SIG-M5 (cell line): ENCODE data around the gene HNRNPH1.

ENCODE experiments used
- DNase-seq: peaks from one replicate; lab custom pipeline; 2025; lab: John Stamatoyannopoulos, UW

The HNRNPH1 gene

DNA sequence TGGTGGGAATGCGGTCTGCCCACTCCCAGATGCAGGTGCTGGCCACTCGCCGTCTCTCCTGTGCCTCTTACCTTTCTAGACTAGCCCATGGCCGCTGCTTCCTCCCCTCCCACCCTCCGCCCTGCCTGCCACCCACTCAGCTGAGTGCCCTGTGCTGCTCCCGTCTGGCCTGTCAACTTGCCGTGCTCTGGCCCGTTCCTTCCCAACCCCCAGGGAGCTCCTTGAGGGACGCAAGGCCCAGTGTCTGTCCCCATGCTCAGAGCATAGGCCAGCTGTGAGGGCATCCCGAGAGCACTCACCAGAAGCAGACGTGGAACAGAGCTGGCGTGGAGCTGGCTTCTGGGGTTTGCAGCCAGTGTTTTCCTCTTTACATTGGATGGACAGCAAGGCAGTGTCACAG lies 20.2 kb downstream of the HNRNPH1 start:
- no peak for DNase-seq

DNA sequence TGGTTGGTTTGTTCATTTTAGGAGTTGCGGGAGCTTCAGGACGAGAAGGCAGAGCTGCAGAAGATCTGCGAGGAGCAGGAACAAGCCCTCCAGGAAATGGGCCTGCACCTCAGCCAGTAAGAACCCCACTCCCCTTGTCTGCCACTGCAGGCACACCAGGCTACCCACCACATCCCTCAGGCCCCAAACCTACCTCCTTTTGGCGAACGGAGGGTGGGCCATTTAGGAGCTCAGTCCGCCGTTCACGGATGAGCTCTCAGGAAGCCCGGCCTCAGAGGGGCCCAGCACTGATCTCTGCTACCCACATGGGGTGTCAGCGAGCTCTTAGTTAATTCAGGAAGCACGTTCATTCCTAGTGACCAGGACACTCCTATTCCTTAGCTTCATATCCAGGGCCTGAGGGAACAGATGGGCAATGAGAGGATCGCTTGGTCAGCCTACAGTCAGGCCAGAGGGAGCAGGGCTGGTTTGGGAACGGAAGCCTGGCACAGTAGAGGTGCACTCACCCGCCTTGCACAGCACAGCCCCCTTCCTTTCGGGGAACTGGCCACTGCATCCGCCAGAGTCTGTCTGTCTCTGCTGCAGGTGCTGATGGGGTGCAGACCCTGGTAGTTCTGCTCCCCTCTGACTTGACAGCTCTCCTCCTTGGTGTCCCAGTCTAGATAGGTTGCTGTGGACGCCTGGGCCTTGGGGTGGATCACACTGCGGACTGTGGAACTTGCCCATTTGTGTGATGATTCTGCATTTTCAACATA lies 21.4 kb downstream of the HNRNPH1 start:
- no peak for DNase-seq

DNA sequence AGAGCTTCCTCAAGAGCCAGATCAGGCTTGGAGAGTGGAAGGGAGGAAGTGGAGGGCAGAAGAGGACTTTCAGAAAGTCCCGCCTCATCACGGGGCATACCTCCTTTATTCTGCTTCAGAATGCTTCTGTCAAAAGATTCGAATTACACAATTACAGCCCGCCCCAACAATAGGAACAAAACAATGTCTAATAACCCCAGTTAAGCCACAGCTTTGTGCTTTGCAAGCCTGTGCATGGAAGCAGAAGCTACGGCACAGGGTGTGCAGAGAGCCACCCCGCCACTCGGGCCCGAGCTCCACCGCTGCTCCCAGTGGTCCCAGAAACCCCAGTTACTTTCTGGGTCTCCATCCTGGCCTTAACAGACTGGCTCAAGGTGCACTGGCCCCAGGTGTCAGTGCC lies 23.5 kb downstream of the HNRNPH1 start:
- DNase-seq = no peak

DNA sequence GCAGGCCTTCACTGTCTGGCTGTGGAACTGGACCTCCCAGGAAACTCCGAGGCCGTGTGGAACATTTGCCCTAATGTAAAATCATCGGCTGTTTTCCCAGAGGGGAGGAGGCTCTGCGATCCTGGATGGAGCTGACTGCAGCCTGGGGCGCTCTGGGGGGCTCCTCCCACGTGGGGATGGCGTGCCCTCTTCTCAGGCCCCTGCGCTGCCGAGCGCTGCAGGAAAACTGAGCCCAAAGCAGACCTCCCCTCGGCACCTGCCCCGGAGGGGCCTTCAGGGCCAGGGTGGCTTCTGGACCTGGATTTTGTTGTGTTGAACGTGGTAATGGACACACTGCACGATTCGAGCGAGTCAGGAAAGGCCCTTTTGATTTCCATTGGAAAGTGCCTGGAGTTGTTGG lies 23.9 kb downstream of the HNRNPH1 start:
- no peak for DNase-seq

DNA sequence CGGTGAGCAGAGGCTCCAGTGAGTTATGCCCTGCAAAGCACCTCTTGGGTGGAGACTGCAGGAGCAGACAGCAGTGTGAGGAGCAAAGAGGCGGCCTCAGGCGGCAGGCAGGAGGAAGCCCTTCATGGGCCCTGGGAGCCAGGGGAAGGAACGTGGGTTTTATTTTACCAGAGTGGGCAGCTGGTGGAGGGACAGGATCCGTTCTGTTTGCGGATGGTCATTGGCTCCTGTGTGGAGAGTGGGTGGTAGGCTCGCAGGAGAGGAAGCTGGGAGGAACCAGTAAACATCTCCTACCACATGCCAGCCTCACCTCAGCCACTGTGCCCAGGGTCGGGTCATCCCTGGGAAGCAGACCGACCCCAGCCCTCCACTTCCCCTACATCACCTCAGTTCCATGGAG lies 24.4 kb downstream of the HNRNPH1 start:
- DNase-seq = no peak

DNA sequence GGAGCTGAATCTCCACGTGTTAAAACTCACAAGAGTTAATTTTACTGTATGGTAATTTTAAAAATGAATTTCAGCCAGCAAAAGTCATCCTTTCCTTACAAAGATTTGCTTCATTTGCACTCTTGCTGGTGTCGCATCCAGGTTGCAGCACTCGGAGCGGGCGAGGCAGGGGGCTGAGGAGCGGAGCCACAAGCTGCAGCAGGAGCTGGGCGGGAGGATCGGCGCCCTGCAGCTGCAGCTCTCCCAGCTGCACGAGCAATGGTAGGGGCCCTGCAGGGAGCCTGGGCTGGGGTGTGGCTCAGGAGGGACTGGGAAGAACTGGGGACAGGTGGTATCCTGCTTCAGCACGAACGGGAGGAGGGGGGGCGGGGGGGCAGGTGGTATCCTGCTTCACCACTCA lies 27.1 kb downstream of the HNRNPH1 start:
- no peak for DNase-seq

DNA sequence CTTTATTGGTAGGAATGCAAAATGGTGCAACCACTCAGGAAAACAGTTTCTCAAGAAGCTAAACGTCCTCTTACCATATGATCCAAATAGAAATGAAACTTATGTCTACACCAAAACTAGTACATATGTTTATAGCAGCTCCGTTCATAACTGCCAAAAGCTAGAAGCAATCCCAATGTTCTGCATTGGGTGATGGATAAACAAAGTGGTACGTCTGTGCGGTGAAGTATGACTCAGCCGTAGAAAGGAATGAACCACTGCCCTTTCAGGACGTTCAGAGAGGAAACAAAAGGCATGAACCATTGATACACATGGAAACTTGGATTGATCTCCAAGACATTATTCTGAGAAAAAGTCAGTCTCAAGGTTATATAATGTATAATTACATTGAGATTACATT lies 27.6 kb downstream of the HNRNPH1 start:
- no peak for DNase-seq

DNA sequence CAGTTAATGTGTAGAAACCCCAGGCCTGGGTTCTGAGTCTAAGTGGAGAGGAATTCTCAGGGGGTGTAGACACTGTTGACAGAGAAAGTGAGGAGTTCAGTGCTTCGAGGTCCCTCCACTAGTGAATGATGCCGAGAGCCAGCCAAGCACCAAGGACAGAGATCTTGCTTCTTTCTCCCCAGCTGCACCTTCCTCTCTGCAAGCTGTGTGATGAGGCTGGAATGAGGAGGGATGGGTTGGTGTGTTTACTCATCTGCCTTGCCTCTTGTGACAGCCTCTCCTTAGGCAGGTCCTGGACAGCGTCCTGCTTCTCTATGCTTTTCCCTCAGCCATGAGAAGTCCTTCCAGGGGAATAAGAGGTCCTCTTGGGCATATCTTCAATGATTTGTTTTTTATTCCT lies 35.3 kb downstream of the HNRNPH1 start:
- DNase-seq = no peak

DNA sequence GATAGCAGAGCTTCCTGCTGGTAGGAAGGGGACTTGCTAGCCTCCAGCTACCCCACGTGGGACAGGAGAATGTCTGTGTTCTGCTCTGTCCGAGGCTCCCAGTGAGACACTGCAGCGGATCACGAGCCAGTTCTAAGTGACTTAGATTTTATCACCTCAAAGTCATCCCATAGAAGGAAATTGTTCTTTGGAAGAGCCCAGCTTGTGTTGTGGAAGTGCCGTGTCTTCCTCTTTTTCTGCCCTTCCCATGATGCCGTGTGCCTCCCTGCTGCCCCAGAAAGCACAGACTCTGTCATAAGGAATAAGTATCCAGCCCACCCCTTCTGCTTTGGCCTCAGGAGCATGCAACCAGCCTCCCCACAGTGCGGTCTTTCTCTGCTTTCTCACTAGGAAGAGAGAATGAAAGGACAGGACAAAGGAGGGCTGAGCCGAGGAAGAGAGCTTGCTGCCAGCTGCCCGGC lies 37.5 kb downstream of the HNRNPH1 start:
- DNase-seq = no peak

DNA sequence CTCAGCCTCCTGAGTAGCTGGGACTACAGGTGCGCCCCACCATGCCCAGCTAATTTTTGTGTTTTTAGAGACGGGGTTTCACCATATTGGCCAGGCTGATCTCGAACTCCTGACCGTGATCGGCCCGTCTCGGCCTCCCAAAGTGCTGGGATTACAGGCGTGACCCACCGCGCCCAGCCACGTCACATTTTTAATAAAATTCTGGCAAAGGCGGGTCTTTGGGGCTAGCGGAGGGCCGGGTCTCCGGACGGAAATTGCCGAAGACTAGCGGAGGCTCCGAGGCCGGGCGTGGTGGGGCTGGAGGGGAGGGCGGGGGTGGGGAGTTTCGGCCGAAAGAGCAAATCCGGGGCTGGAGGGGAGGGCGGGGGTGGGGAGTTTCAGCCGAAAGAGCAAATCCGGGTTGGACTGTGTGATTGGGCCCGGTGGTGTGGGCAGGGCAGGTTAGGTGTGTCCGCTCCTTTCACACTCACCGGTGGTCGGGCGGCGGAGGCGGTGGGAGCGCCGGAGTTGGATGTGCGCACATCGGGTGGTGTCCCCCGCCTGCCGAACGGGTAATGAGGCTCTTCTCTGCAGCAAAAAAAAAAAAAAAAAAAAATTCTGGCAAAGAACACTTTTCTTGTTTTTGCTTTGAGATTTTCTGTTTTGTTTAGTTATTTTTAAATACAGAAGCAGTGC lies 46.0 kb downstream of the HNRNPH1 start:
- no peak for DNase-seq

DNA sequence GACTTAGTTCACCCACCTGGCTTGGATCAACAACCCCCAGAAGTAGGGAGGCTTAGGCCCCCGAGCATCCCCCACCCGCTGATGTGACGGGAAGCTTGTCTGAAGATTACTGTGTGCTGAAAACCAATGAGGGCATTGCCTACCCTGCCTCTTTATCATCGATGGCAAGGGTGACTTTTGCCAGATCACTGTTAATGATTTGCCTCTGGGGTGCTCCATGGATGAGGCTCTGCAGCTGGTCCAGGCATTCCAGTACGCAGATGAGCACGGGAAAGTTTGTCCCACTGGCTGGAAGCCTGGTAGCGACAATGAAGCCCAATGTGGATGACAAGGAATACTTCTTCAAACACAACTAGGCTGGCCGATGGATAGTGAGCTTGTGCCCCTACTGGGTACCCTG lies 51.1 kb downstream of the HNRNPH1 start:
- no peak for DNase-seq

DNA sequence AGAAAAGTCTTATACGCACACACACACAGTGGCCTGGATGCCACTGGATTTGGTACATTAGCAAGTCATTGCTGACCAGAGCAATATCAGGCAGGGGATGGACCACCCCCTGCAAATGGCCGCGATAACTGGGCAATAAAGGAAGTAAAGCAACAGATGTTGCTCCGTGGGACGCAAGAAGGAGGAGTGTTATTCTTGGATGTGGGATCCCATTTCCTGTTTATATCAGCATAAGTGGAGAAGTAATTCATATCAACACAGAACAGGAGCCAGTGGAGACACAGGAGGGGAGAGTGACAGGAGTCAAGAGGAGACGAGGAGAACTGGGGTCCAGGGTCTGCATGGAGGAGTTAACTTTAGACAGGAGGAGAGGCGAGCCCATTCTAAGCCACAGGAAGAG lies 54.8 kb downstream of the HNRNPH1 start:
- no peak for DNase-seq

DNA sequence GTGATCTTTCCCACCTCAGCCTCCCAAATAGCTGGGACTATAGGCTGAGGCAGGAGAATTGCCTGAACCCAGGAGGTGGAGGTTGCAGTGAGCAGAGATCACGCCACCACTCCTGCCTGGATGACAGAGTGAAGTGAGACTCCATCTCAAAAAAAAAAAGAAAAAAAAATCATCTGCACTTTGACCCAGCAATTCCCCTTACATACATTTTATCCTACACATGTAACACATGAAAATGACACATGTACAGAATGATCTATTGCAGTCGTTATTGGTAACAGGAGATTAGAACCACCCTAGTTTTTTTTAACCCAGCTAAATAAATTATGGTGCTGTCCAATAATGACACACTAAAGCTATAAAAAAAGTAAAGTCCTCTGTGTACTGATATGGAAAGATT lies 58.9 kb downstream of the HNRNPH1 start:
- DNase-seq = no peak
